ENCODE measurements around the gene TPSG1.

DNA sequence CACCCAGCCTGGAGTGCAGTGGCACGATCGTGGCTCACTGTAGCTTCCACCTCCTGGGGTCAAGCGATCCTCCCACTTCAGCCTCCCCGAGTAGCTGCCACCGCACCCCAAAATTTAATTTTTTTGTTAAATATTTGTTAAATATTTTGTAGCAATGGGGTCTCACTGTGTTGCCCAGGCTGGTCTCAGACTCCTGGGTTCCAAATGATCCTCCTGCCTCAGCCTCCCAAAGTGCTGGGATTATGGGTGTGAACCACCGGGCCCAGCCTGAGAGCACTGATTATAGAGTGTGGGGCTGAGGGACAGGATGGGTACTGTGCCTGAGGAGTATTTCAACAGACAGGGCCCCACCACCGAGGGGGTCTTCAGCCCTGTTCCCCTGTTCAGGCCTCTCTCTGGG is 35.6 kb downstream of the TPSG1 start:
- TF ChIP-seq POLR2AphosphoS5 (IDR thresholded peaks at IDR 0.05; ENCODE audit: low read depth, low read length) (no peak), POLR2A (IDR thresholded peaks at IDR 0.05; ENCODE audit: low read depth, low read length) (no peak), TAF1 (IDR thresholded peaks at IDR 0.05; ENCODE audit: borderline replicate concordance, low read depth, low read length) (no peak)

Data from GM12892 (cell line).